C1 segment of cervical spinal cord (tissue), 14 donors: ENCODE results near the gene VN1R2.
"Not testable (repeated sequence)": the region's sequence is repeated elsewhere in the genome, so short reads cannot be mapped to it uniquely, and the experiment has no call there.

Experiments used
- DNase-seq, 14 donors: peaks; one replicate each; lab custom pipeline; 2025; lab: John Stamatoyannopoulos, UW

The VN1R2 gene

GRCh38 chr19:53257715-53258342, at the start of gene VN1R2:
Gene VN1R2 (plus strand): TSS chr19:53258292. CDS start chr19:53258376, 84 bp downstream.
- DNase-seq = not testable (repeated sequence)

GRCh38 chr19:53211554-53211953, 46.5 kb upstream of the VN1R2 start:
- DNase-seq = not testable (repeated sequence)

- no peak for DNase-seq
These were observed 45.3 kb upstream of the VN1R2 start for GRCh38 chr19:53212703-53213320.

GRCh38 chr19:53222716-53223115, 35.4 kb upstream of the VN1R2 start:
- DNase-seq = not testable (repeated sequence)

- no peak for DNase-seq
These were observed 33.5 kb upstream of the VN1R2 start for GRCh38 chr19:53224606-53225005.

GRCh38 chr19:53237114-53237777, 20.8 kb upstream of the VN1R2 start:
- no peak for DNase-seq

- DNase-seq = no peak
These were observed 11.6 kb upstream of the VN1R2 start for GRCh38 chr19:53246498-53246897.

- DNase-seq = peak; percentile 13 to 94 (median 86)
These were observed 3.4 kb upstream of the VN1R2 start, which contains the start of gene ZNF677 for GRCh38 chr19:53254411-53255341. Gene ZNF677 (minus strand): TSS chr19:53254873. CDS start chr19:53251550, 3,323 bp downstream.

GRCh38 chr19:53267623-53268022, 9.5 kb downstream of the VN1R2 start, which contains the start of gene VN1R4:
Gene VN1R4 (minus strand): TSS chr19:53267723. CDS start chr19:53267665, 58 bp downstream.
- not testable (repeated sequence) for DNase-seq

- DNase-seq = not testable (repeated sequence)
These were observed 11.8 kb downstream of the VN1R2 start for GRCh38 chr19:53269861-53270260.

GRCh38 chr19:53272044-53272443, 14.0 kb downstream of the VN1R2 start:
- no peak for DNase-seq

GRCh38 chr19:53275480-53275879, 17.4 kb downstream of the VN1R2 start:
- DNase-seq = no peak

- not testable (repeated sequence) for DNase-seq
These were observed 23.9 kb downstream of the VN1R2 start for GRCh38 chr19:53281947-53282346.

- no peak for DNase-seq
These were observed 27.0 kb downstream of the VN1R2 start for GRCh38 chr19:53285087-53285486.

GRCh38 chr19:53290758-53291549, 32.9 kb downstream of the VN1R2 start:
- DNase-seq = peak in 1 of 14 donors; percentile 0

GRCh38 chr19:53294786-53295441, 36.8 kb downstream of the VN1R2 start:
- no peak for DNase-seq

- not testable (repeated sequence) for DNase-seq
These were observed 43.2 kb downstream of the VN1R2 start for GRCh38 chr19:53301341-53301740.

- DNase-seq = peak in 5 of 14 donors; percentile 0 to 34 (median 1)
These were observed 50.3 kb downstream of the VN1R2 start for GRCh38 chr19:53308339-53308811.
